CD4-positive, alpha-beta T cell (primary cell): Measurements from ENCODE around the gene ANXA4. TPM values are rescaled to one million over a fixed set of nuclear protein-coding genes. Genes with fewer than 3 reads are reported as not detected.
A peak's percentile ranks its signal among the peaks of the same experiment; 100 is the strongest.

ENCODE experiments used
- ATAC-seq: fragments of 200-7000 bp; cut with Tn5 transposase; one replicate; pipeline ENCODE4 v1.10.0; 2022; ENCODE audit warnings: mild to moderate bottlenecking; ENCODE audit not compliant: poor library complexity
- CTCF ChIA-PET: fragments of 350-600 bp; sonication (Branson Sonifier 250); formaldehyde crosslinking; loops from one replicate; lab custom pipeline; 2021; ENCODE audit warnings: antibody characterized with exemption, inconsistent platforms; lab: Charles Lee
- POLR2A ChIA-PET: fragments of 350-600 bp; sonication (Branson Sonifier 250); formaldehyde crosslinking; loops from one replicate; lab custom pipeline; 2021; ENCODE audit warnings: antibody characterized with exemption, inconsistent platforms; lab: Charles Lee
- DNase-seq, 14 experiments: peaks; one replicate each; pipeline ENCODE4 v3.0.0-alpha.2; 2013 to 2020; ENCODE audit warnings: mixed read lengths in 2 of 14
- H3K27ac ChIP-seq, 2 donors: one replicate each; pipeline versions ENCODE4 v1.5.1 to v1.7.0; 2013; ENCODE audit warnings: low read length in 2 of 2, low read depth in 1 of 2, mild to moderate bottlenecking in 1 of 2
- H3K27me3 ChIP-seq, 2 experiments: 1 replicate in 1 of 2; 2 replicates in 1 of 2; pipeline versions ENCODE4 v1.6.1 to v1.7.0; 2013; ENCODE audit warnings: low read length in 2 of 2, control low read depth in 1 of 2, mild to moderate bottlenecking in 1 of 2, moderate library complexity in 1 of 2; ENCODE audit not compliant: insufficient read depth in 2 of 2, control insufficient read depth in 1 of 2
- H3K36me3 ChIP-seq: one replicate; pipeline ENCODE4 v1.6.1; 2013; ENCODE audit warnings: low read length, control low read depth; ENCODE audit not compliant: insufficient read depth
- H3K4me1 ChIP-seq: one replicate; pipeline ENCODE4 v1.6.1; 2013; ENCODE audit warnings: low read length, control low read depth; ENCODE audit not compliant: insufficient read depth
- H3K4me3 ChIP-seq: one replicate; pipeline ENCODE4 v1.5.1; 2013; ENCODE audit warnings: mild to moderate bottlenecking, low read length, moderate library complexity
- H3K9me3 ChIP-seq, 2 experiments: 1 replicate in 1 of 2; 2 replicates in 1 of 2; pipeline versions ENCODE4 v1.6.1 to v1.7.0; 2013; ENCODE audit warnings: low read length in 2 of 2, mild to moderate bottlenecking in 2 of 2, control low read depth in 1 of 2, moderate library complexity in 1 of 2; ENCODE audit not compliant: control insufficient read depth in 1 of 2, insufficient read depth in 1 of 2
- H3K27ac Mint-ChIP-seq: one replicate; pipeline ENCODE4 v1.8.0; 2020; ENCODE audit warnings: mixed read lengths
- H3K27me3 Mint-ChIP-seq: one replicate; pipeline ENCODE4 v1.8.0; 2021; ENCODE audit warnings: mixed read lengths
- H3K36me3 Mint-ChIP-seq: one replicate; pipeline ENCODE4 v1.8.0; 2021; ENCODE audit warnings: low read depth, mixed read lengths
- H3K4me1 Mint-ChIP-seq: one replicate; pipeline ENCODE4 v1.8.0; 2021; ENCODE audit warnings: low read depth, mixed read lengths
- H3K4me3 Mint-ChIP-seq: one replicate; pipeline ENCODE4 v1.8.0; 2020; ENCODE audit warnings: mild to moderate bottlenecking, mixed read lengths
- H3K9me3 Mint-ChIP-seq: one replicate; pipeline ENCODE4 v1.8.0; 2020; ENCODE audit warnings: mixed read lengths
- intact Hi-C, 2 experiments: fragments of 100-400 bp; cut with DNase I in 1 of 2; cut with micrococcal nuclease in 1 of 2; formaldehyde crosslinking; loops; one replicate each; pipeline versions ENCODE4 v1.15.1 to v1.9.0; 2023 to 2025; cut with DNase I, micrococcal nuclease
- total RNA-seq, 174 experiments: library from RNA in 2 of 174; stranded (reverse) in 2 of 174; gene quantifications; one replicate each; pipeline ENCODE4 v1.2.3 and lab custom pipeline; 2021 to 2026
- TF ChIP-seq, protein P1 (sequence below): fragments of 200-600 bp; IDR thresholded peaks from one replicate; pipeline ENCODE4 v1.8.0; 2022; ENCODE audit warnings: antibody characterized with exemption, mild to moderate bottlenecking

Gene ANXA4
- total RNA-seq, 2 experiments from 2014 or later: 4.0 to 5.3 TPM

DNA sequence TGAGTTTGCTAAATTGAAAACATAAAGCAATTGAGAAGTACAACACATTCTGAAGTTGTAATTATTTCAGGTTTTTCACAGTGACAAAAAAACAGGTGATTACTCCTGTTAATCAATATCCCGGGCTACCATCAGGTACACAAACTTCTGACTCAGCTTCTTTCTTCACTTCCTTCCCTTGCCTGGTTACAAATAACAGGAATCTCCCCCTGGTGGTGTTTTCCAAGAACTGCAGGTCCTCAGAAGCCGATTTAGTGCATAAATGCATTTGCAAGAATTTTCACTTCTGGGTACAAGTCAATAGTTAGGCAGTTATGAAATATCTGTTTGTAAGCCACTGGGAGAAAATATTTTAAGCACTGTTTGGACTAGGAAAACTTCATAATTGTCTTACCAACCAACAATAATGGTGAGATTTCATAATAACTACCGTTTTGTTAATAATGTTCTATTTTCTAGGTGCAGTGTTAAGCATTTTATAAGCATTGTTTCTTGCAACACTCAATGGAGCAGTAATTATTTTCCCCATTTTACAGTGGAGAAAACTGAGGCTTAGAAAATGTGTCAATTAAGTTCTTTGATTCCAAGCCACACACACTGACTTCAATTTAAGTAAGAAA, 75.1 kb downstream of the ANXA4 start:
- Histone ChIP-seq H3K27me3 (no peaks in the 10 kb centered on the region), H3K27ac (no peak overlapping the region), H3K4me3 (no peak overlapping the region), H3K36me3 (peaks cover 3% of the 10 kb centered on the region), H3K9me3 (no peaks in the 10 kb centered on the region), H3K4me1 (no peaks in the 10 kb centered on the region)
- H3K4me1 Mint-ChIP-seq: peaks cover 5% of the 10 kb centered on the region
- CTCF ChIA-PET: interaction anchor here (0.6 to 4.6 kb wide), 23 partner anchors 9 to 380 kb away, joined by 3 to 81 read pairs (median 3); partner anchors contain the start of genes C2orf42, GMCL1 and NFU1
- intact Hi-C loops: loop anchor here (1.0 to 10.0 kb wide), 4 partner anchors 93 to 372 kb away; partner anchors contain the start of gene AAK1 (in 1 of the 2)
- H3K9me3 Mint-ChIP-seq: no peaks in the 10 kb centered on the region
- POLR2A ChIA-PET: interaction anchor here (0.6 to 3.2 kb wide), 9 partner anchors 9 to 1182 kb away, joined by 3 to 21 read pairs (median 4); partner anchors contain the start of genes GMCL1 and NFU1
- peak; percentile 95 for ATAC-seq
- no peaks in the 10 kb centered on the region for H3K36me3 Mint-ChIP-seq
- no peak overlapping the region for H3K27ac Mint-ChIP-seq
- no peaks in the 10 kb centered on the region for H3K27me3 Mint-ChIP-seq
- H3K4me3 Mint-ChIP-seq: no peak overlapping the region
- peak; percentile 46 to 89 (median 63) for DNase-seq
- TF ChIP-seq, protein P1, sequence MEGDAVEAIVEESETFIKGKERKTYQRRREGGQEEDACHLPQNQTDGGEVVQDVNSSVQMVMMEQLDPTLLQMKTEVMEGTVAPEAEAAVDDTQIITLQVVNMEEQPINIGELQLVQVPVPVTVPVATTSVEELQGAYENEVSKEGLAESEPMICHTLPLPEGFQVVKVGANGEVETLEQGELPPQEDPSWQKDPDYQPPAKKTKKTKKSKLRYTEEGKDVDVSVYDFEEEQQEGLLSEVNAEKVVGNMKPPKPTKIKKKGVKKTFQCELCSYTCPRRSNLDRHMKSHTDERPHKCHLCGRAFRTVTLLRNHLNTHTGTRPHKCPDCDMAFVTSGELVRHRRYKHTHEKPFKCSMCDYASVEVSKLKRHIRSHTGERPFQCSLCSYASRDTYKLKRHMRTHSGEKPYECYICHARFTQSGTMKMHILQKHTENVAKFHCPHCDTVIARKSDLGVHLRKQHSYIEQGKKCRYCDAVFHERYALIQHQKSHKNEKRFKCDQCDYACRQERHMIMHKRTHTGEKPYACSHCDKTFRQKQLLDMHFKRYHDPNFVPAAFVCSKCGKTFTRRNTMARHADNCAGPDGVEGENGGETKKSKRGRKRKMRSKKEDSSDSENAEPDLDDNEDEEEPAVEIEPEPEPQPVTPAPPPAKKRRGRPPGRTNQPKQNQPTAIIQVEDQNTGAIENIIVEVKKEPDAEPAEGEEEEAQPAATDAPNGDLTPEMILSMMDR: peak; percentile 87

DNA sequence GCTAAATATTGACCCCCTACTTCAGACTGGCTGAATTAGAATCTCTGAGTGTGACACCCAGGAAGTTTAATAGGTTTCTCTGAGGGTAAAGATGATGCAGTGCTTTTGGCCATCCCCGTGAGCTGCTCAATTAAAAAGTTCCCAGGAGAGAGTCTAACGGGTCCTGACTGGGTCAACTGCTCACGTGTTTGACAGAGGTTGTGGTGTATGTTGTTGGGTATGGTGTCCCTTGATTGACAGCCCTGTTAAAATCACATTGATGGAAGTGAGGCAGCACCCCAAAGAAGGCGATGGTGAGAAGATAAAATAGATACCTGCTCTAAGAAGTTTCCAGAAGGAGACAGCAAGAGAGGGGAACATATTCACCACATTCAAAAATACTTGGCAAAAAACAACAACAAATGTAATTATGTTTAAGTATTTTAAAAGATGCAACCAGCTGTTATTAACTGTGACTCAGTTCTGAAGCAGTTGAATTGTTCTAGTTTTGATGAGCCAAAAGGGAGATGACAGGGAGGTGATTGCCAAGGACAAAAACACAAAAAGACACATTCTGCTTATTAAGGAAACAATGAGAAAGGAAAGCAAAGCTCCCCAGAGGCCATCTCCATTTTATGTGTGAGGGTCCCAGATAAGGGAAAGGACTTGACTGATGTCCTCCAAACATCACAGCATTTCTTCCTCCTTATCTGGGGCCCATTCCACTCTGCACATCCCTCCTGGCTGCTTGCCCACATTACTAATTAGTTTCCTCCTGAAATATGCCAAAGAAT, 76.0 kb downstream of the ANXA4 start:
- POLR2A ChIA-PET: interaction anchor here (1.5 to 1.8 kb wide), 2 partner anchors 11 to 94 kb away, joined by 6 to 9 read pairs; partner anchors contain the start of gene GMCL1
- H3K27me3 Mint-ChIP-seq: no peaks in the 10 kb centered on the region
- peaks cover 5% of the 10 kb centered on the region for H3K4me1 Mint-ChIP-seq
- no peak overlapping the region for H3K4me3 Mint-ChIP-seq
- Histone ChIP-seq H3K4me1 (no peaks in the 10 kb centered on the region), H3K27me3 (no peaks in the 10 kb centered on the region), H3K9me3 (no peaks in the 10 kb centered on the region), H3K36me3 (peaks cover 3% of the 10 kb centered on the region), H3K27ac (no peak overlapping the region), H3K4me3 (no peak overlapping the region)
- TF ChIP-seq, protein P1: no peak
- H3K9me3 Mint-ChIP-seq: no peaks in the 10 kb centered on the region
- intact Hi-C loops: loop anchor here (1.0 to 10.0 kb wide), 4 partner anchors 94 to 373 kb away; partner anchors contain the start of gene AAK1 (in 1 of the 2)
- H3K27ac Mint-ChIP-seq: no peak overlapping the region
- CTCF ChIA-PET: interaction anchor here (1.3 to 4.6 kb wide), 5 partner anchors 8 to 253 kb away, joined by 5 to 81 read pairs (median 11); partner anchors contain the start of gene GMCL1
- DNase-seq (no peak), ATAC-seq (no peak)
- no peaks in the 10 kb centered on the region for H3K36me3 Mint-ChIP-seq

DNA sequence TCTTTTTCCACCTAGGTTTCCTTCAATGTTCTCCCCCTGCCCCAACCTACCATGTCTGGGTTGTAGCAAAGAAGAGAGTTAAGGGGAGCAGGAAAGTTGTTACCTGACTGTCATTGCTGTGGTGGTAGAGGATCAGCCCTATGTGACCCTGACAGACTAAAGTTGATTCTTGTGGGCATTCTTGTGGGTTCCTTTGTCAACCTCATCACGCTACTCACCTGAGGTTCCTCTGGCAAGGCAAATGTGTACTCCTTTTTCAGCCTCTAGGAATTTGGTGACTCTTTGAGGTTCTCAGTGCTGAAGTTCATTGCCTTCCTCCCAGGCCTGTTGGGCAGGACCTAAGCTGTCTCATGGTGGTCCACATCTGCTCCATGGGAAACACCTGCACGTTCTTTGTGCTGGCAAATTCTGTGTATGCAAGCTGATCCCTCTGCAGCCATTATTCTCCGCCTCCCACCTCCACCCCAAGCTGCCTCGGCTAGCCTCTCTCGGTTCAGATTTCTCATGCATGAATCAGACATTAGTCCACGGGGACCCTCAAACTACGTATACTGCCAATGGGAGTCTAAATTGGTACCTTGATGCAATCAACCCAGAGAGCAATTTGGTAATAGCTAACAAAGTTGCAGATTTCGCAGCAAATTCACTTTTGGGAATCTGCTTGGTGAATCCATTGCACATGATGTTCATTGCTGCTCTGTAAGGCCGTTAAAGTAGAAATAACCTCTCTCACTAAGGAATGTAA, 86.0 kb downstream of the ANXA4 start:
- H3K4me3 ChIP-seq: no peak overlapping the region
- CTCF ChIA-PET: interaction anchor here (1.5 to 2.8 kb wide), 2 partner anchors 11 to 103 kb away, joined by 5 to 14 read pairs; no protein-coding TSS in a partner anchor
- H3K9me3 Mint-ChIP-seq: no peaks in the 10 kb centered on the region
- H3K4me1 ChIP-seq: peaks cover 27% of the 10 kb centered on the region
- H3K27ac ChIP-seq: no peak overlapping the region
- ATAC-seq: no peak
- H3K4me1 Mint-ChIP-seq: peaks cover 51% of the 10 kb centered on the region
- TF ChIP-seq, protein P1: no peak
- H3K9me3 ChIP-seq: no peaks in the 10 kb centered on the region
- H3K4me3 Mint-ChIP-seq: peak overlapping the region; percentile 99
- H3K27ac Mint-ChIP-seq: peak overlapping the region; percentile 99
- peak in 1 of 14 experiments; percentile 16 for DNase-seq
- H3K36me3 Mint-ChIP-seq: peaks cover 25% of the 10 kb centered on the region
- intact Hi-C loops: loop anchor here in 1 of 2 experiments (5.0 kb wide), 2 partner anchors 441 to 464 kb away; partner anchors contain the start of genes GFPT1 and SNRPG
- no peaks in the 10 kb centered on the region for H3K27me3 Mint-ChIP-seq
- POLR2A ChIA-PET: interaction anchor here (0.6 to 2.5 kb wide), 6 partner anchors 11 to 269 kb away, joined by 3 to 13 read pairs (median 4); partner anchors contain the start of genes AAK1 and SNRNP27
- H3K36me3 ChIP-seq: no peaks in the 10 kb centered on the region
- no peaks in the 10 kb centered on the region for H3K27me3 ChIP-seq
